ENCODE results near the gene MARK4.

DNA sequence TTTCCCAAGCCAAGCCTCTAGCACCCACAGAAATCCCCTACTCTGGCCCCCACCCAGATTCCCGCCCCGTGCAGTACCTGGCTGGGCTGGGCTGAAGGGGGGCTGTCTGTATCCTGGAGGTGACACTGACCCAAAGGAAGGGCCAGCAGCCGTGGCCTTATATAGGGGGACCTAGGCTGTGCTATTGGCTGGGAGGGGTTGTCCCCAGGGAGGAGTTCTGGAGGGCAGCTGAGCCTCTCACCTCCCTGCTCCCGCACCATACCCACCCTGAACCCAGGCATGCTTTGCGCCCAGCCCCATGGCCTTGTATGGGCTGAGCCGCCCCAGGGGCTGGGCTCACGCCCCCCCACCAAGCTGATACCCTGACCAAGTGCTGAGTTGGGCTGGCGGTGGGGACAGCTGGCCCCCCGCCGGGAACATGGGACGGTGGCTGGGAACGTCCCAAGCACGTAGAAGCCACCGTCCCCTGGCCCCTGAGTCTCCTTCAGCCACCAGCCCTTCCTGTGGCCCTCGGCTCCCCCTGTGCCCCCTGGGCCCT is 71.7 kb downstream of the MARK4 start, which contains the start of gene CKM:
- TF ChIP-seq, protein P1, sequence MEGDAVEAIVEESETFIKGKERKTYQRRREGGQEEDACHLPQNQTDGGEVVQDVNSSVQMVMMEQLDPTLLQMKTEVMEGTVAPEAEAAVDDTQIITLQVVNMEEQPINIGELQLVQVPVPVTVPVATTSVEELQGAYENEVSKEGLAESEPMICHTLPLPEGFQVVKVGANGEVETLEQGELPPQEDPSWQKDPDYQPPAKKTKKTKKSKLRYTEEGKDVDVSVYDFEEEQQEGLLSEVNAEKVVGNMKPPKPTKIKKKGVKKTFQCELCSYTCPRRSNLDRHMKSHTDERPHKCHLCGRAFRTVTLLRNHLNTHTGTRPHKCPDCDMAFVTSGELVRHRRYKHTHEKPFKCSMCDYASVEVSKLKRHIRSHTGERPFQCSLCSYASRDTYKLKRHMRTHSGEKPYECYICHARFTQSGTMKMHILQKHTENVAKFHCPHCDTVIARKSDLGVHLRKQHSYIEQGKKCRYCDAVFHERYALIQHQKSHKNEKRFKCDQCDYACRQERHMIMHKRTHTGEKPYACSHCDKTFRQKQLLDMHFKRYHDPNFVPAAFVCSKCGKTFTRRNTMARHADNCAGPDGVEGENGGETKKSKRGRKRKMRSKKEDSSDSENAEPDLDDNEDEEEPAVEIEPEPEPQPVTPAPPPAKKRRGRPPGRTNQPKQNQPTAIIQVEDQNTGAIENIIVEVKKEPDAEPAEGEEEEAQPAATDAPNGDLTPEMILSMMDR (IDR thresholded peaks at IDR 0.05), result no peak
- no peak for TF ChIP-seq POLR2A (IDR thresholded peaks at IDR 0.05)
